EL (cell line): Measurements from ENCODE around the gene PIGM.
"Not testable (repeated sequence)": the region's sequence is repeated elsewhere in the genome, so short reads cannot be mapped to it uniquely, and the experiment has no call there.

Experiments used
- DNase-seq: peaks from one replicate; pipeline ENCODE4 v3.0.0-alpha.2; 2016

Gene PIGM

GRCh38 chr1:160058087-160058486 lies 26.3 kb upstream of the PIGM start:
- DNase-seq: peak; percentile 14

- no peak for DNase-seq
Observed at GRCh38 chr1:160056648-160057169, 24.9 kb upstream of the PIGM start.

- DNase-seq: no peak
Observed at GRCh38 chr1:160053548-160054365, 22.0 kb upstream of the PIGM start.

- no peak for DNase-seq
Observed at GRCh38 chr1:160052936-160053335, 21.1 kb upstream of the PIGM start.

- no peak for DNase-seq
Observed at GRCh38 chr1:160050619-160051018, 18.8 kb upstream of the PIGM start.

GRCh38 chr1:160050182-160050581 lies 18.4 kb upstream of the PIGM start:
- not testable (repeated sequence) for DNase-seq

GRCh38 chr1:160049101-160049500 lies 17.3 kb upstream of the PIGM start:
- no peak for DNase-seq

- no peak for DNase-seq
Observed at GRCh38 chr1:160048335-160048734, 16.5 kb upstream of the PIGM start.

- no peak for DNase-seq
Observed at GRCh38 chr1:160047111-160047991, 15.6 kb upstream of the PIGM start.

GRCh38 chr1:160046494-160047110 lies 14.8 kb upstream of the PIGM start:
- DNase-seq: peak; percentile 50

- no peak for DNase-seq
Observed at GRCh38 chr1:160045653-160046052, 13.9 kb upstream of the PIGM start.

- no peak for DNase-seq
Observed at GRCh38 chr1:160043543-160043942, 11.8 kb upstream of the PIGM start.

- no peak for DNase-seq
Observed at GRCh38 chr1:160040476-160040875, 8.7 kb upstream of the PIGM start.

- DNase-seq: peak; percentile 25
Observed at GRCh38 chr1:160032165-160032820, 503 bp upstream of the PIGM start.

GRCh38 chr1:160030657-160031364 lies 979 bp downstream of the PIGM start:
- DNase-seq: peak; percentile 4

GRCh38 chr1:160028426-160028825 lies 3.4 kb downstream of the PIGM start:
- no peak for DNase-seq

- no peak for DNase-seq
Observed at GRCh38 chr1:160025314-160025713, 6.5 kb downstream of the PIGM start.

GRCh38 chr1:160024195-160024905 lies 7.4 kb downstream of the PIGM start:
- no peak for DNase-seq

- DNase-seq: peak; percentile 72
Observed at GRCh38 chr1:160022330-160023310, 9.2 kb downstream of the PIGM start.
